Neuron (in vitro differentiated cells): Measurements from ENCODE around the gene WDR47.

ENCODE experiments used
- H2AFZ ChIP-seq: one replicate; pipeline ENCODE4 v1.6.1; 2013; ENCODE audit warnings: low read depth, mild to moderate bottlenecking, inconsistent platforms, low read length, moderate library complexity
- H3K27me3 ChIP-seq: one replicate; pipeline ENCODE4 v1.6.1; 2013; ENCODE audit warnings: low read length; ENCODE audit not compliant: insufficient read depth
- H3K36me3 ChIP-seq: one replicate; pipeline ENCODE4 v1.6.1; 2013; ENCODE audit warnings: low read length; ENCODE audit not compliant: insufficient read depth
- H3K4me1 ChIP-seq: one replicate; pipeline ENCODE4 v1.6.1; 2013; ENCODE audit warnings: low read length; ENCODE audit not compliant: insufficient read depth
- H3K4me3 ChIP-seq: 2 replicates; pipeline ENCODE4 v1.5.1; 2013; ENCODE audit warnings: mild to moderate bottlenecking, low read length, moderate library complexity
- H3K9me3 ChIP-seq: one replicate; pipeline ENCODE4 v1.6.1; 2013; ENCODE audit warnings: low read length

The WDR47 gene

GRCh38 chr1:108976658-108977057 lies 65.2 kb downstream of the WDR47 start:
- H2AFZ ChIP-seq = no peak overlapping the region
- H3K36me3 ChIP-seq = peaks cover 58% of the 10 kb centered on the region
- no peaks in the 10 kb centered on the region for H3K4me1 ChIP-seq
- no peaks in the 10 kb centered on the region for H3K27me3 ChIP-seq
- H3K4me3 ChIP-seq = no peak overlapping the region
- peaks cover 9% of the 10 kb centered on the region for H3K9me3 ChIP-seq

- Histone ChIP-seq H3K36me3 (peaks cover 47% of the 10 kb centered on the region), H3K4me3 (no peak overlapping the region), H3K27me3 (no peaks in the 10 kb centered on the region), H3K9me3 (no peaks in the 10 kb centered on the region), H2AFZ (no peak overlapping the region), H3K4me1 (no peaks in the 10 kb centered on the region)
These were observed 69.0 kb downstream of the WDR47 start for GRCh38 chr1:108972951-108973350.

GRCh38 chr1:108969346-108969745 lies 72.6 kb downstream of the WDR47 start:
- no peak overlapping the region for H3K4me3 ChIP-seq
- H3K4me1 ChIP-seq = no peaks in the 10 kb centered on the region
- H3K27me3 ChIP-seq = no peaks in the 10 kb centered on the region
- no peak overlapping the region for H2AFZ ChIP-seq
- no peaks in the 10 kb centered on the region for H3K9me3 ChIP-seq
- peaks cover 23% of the 10 kb centered on the region for H3K36me3 ChIP-seq

GRCh38 chr1:108963052-108963686 lies 78.7 kb downstream of the WDR47 start, which contains the start of gene CLCC1:
Gene CLCC1, minus strand, starts transcription at chr1:108963484. Its CDS starts 13,047 bp downstream, at chr1:108950437.
- Histone ChIP-seq H3K4me3 (peak within 1 kb of the TSS; percentile 84), H3K9me3 (peaks cover 3% of the 10 kb centered on the region), H3K36me3 (peaks cover 17% of the 10 kb centered on the region), H3K27me3 (no peaks in the 10 kb centered on the region), H3K4me1 (peaks cover 5% of the 10 kb centered on the region), H2AFZ (peak within 1 kb of the TSS; percentile 91)

- H3K4me1 ChIP-seq = peaks cover 5% of the 10 kb centered on the region
- H3K4me3 ChIP-seq = peak overlapping the region; percentile 84
- peaks cover 14% of the 10 kb centered on the region for H3K36me3 ChIP-seq
- H3K9me3 ChIP-seq = peaks cover 3% of the 10 kb centered on the region
- H2AFZ ChIP-seq = peak overlapping the region; percentile 91
- no peaks in the 10 kb centered on the region for H3K27me3 ChIP-seq
These were observed 79.2 kb downstream of the WDR47 start for GRCh38 chr1:108962681-108963051.

GRCh38 chr1:108961752-108962486 lies 80.0 kb downstream of the WDR47 start:
- peaks cover 5% of the 10 kb centered on the region for H3K4me1 ChIP-seq
- H3K36me3 ChIP-seq = peaks cover 14% of the 10 kb centered on the region
- H3K4me3 ChIP-seq = peak overlapping the region; percentile 84
- H2AFZ ChIP-seq = no peak overlapping the region
- H3K27me3 ChIP-seq = no peaks in the 10 kb centered on the region
- peaks cover 3% of the 10 kb centered on the region for H3K9me3 ChIP-seq

GRCh38 chr1:108961198-108961597 lies 80.7 kb downstream of the WDR47 start:
- H3K4me3 ChIP-seq = no peak overlapping the region
- H3K4me1 ChIP-seq = peaks cover 5% of the 10 kb centered on the region

GRCh38 chr1:108960719-108961118 lies 81.2 kb downstream of the WDR47 start:
- Histone ChIP-seq H3K36me3 (peaks cover 19% of the 10 kb centered on the region), H3K4me1 (peaks cover 5% of the 10 kb centered on the region), H2AFZ (no peak overlapping the region), H3K27me3 (no peaks in the 10 kb centered on the region), H3K4me3 (no peak overlapping the region), H3K9me3 (peaks cover 5% of the 10 kb centered on the region)

More at GRCh38 chr1:108961198-108961597, 80.7 kb downstream of the WDR47 start:
- no peaks in the 10 kb centered on the region for H3K27me3 ChIP-seq
- H2AFZ ChIP-seq = no peak overlapping the region
- H3K36me3 ChIP-seq = peaks cover 14% of the 10 kb centered on the region
- H3K9me3 ChIP-seq = peaks cover 3% of the 10 kb centered on the region

GRCh38 chr1:108957888-108958287 lies 84.0 kb downstream of the WDR47 start:
- Histone ChIP-seq H3K36me3 (peaks cover 31% of the 10 kb centered on the region), H2AFZ (no peak overlapping the region), H3K4me1 (peaks cover 5% of the 10 kb centered on the region), H3K27me3 (no peaks in the 10 kb centered on the region), H3K9me3 (peaks cover 10% of the 10 kb centered on the region), H3K4me3 (no peak overlapping the region)

GRCh38 chr1:108955881-108956280 lies 86.0 kb downstream of the WDR47 start:
- H3K4me3 ChIP-seq = no peak overlapping the region
- H3K9me3 ChIP-seq = peaks cover 10% of the 10 kb centered on the region
- H3K27me3 ChIP-seq = no peaks in the 10 kb centered on the region
- H2AFZ ChIP-seq = no peak overlapping the region
- H3K36me3 ChIP-seq = peaks cover 32% of the 10 kb centered on the region
- H3K4me1 ChIP-seq = no peaks in the 10 kb centered on the region

GRCh38 chr1:108955111-108955510 lies 86.8 kb downstream of the WDR47 start:
- H3K4me1 ChIP-seq = no peaks in the 10 kb centered on the region
- no peak overlapping the region for H3K4me3 ChIP-seq
- peaks cover 26% of the 10 kb centered on the region for H3K36me3 ChIP-seq
- H2AFZ ChIP-seq = no peak overlapping the region
- H3K9me3 ChIP-seq = peaks cover 8% of the 10 kb centered on the region
- H3K27me3 ChIP-seq = no peaks in the 10 kb centered on the region

- Histone ChIP-seq H3K4me1 (peaks cover 2% of the 10 kb centered on the region), H3K9me3 (peaks cover 8% of the 10 kb centered on the region), H3K36me3 (peaks cover 19% of the 10 kb centered on the region), H2AFZ (no peak overlapping the region), H3K27me3 (no peaks in the 10 kb centered on the region), H3K4me3 (no peak overlapping the region)
These were observed 88.5 kb downstream of the WDR47 start for GRCh38 chr1:108953452-108953851.

- Histone ChIP-seq H3K4me3 (no peak overlapping the region), H2AFZ (no peak overlapping the region), H3K9me3 (peaks cover 7% of the 10 kb centered on the region), H3K36me3 (peaks cover 29% of the 10 kb centered on the region), H3K27me3 (no peaks in the 10 kb centered on the region), H3K4me1 (peaks cover 2% of the 10 kb centered on the region)
These were observed 90.7 kb downstream of the WDR47 start for GRCh38 chr1:108951242-108951641.
